OCI-LY3 (cell line): ENCODE measurements around the gene FAM89B.

ENCODE experiments used
- EZH2phosphoT487 ChIP-seq: fragments of 200-600 bp; shearing (Covaris generic); IDR thresholded peaks from 2 replicates; pipeline ENCODE4 v1.6.1; 2018; ENCODE audit warnings: antibody characterized with exemption, mixed run types, low read depth
- TF ChIP-seq, protein P1 (sequence below): fragments of 200-600, 300-600 bp; sonication (generic); IDR thresholded peaks from 2 replicates; pipeline ENCODE4 v1.5.1; 2014; ENCODE audit warnings: antibody characterized with exemption, low read length, low read depth

DNA sequence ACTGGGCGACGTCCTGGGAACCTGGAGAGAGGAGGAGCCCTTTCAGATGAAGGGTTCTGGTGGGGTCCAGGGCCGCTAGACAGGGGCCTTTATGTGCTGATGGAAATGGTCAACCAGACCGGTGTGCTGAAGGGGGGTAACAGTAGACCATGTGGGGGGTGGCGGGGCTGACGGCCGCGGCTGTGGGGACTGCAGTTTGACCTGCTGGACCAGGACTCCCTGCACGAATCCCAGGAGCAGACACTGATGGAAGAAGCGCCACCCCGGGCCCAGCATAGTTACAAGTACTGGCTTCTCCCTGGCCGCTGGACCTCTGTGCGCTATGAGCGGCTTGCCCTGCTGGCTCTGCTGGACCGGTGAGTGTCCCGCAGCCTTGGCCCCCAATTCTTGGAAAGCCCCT, 49.7 kb downstream of the FAM89B start:
- TF ChIP-seq, protein P1, sequence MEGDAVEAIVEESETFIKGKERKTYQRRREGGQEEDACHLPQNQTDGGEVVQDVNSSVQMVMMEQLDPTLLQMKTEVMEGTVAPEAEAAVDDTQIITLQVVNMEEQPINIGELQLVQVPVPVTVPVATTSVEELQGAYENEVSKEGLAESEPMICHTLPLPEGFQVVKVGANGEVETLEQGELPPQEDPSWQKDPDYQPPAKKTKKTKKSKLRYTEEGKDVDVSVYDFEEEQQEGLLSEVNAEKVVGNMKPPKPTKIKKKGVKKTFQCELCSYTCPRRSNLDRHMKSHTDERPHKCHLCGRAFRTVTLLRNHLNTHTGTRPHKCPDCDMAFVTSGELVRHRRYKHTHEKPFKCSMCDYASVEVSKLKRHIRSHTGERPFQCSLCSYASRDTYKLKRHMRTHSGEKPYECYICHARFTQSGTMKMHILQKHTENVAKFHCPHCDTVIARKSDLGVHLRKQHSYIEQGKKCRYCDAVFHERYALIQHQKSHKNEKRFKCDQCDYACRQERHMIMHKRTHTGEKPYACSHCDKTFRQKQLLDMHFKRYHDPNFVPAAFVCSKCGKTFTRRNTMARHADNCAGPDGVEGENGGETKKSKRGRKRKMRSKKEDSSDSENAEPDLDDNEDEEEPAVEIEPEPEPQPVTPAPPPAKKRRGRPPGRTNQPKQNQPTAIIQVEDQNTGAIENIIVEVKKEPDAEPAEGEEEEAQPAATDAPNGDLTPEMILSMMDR, result no peak
- no peak for TF ChIP-seq EZH2phosphoT487
